T-cell (primary cell): Measurements from ENCODE around the gene FBRSL1. TPM values are rescaled to one million over a fixed set of nuclear protein-coding genes. Genes with fewer than 3 reads are reported as not detected.
A peak's percentile ranks its signal among the peaks of the same experiment; 100 is the strongest.

ENCODE experiments used
- ATAC-seq, 4 experiments: fragments of 200-7000 bp in 3 of 4; fragments of 150-1000 bp in 1 of 4; cut with Tn5 transposase; replicated peaks in 1 of 4; 1 replicate in 3 of 4; 2 replicates in 1 of 4; pipeline ENCODE4 v1.10.0; 2021; ENCODE audit warnings: moderate library complexity in 3 of 4, mild to moderate bottlenecking in 2 of 4, moderate number of reproducible peaks in 1 of 4
- CTCF ChIA-PET, 2 donors: fragments of 300-600 bp; sonication (Branson Sonifier 250); formaldehyde crosslinking; loops; one replicate each; lab custom pipeline; 2022; ENCODE audit warnings: antibody characterized with exemption in 2 of 2; lab: Charles Lee
- POLR2A ChIA-PET, 2 donors: fragments of 300-600 bp; sonication (Branson Sonifier 250); formaldehyde crosslinking; loops; one replicate each; lab custom pipeline; 2022; ENCODE audit warnings: antibody characterized with exemption in 2 of 2; lab: Charles Lee
- DNase-seq, 35 experiments: peaks; one replicate each; pipeline versions ENCODE4 v3.0.0 to v3.0.0-alpha.2; 2013 to 2023
- H3K27ac ChIP-seq: one replicate; pipeline ENCODE4 v1.5.1; 2013; ENCODE audit warnings: low read length
- H3K27me3 ChIP-seq, 2 experiments: replicated peaks in 1 of 2; 1 replicate in 1 of 2; 2 replicates in 1 of 2; pipeline versions ENCODE4 v1.6.1 to v1.7.0; 2013; ENCODE audit warnings: low read length in 1 of 2, mixed read lengths in 1 of 2; ENCODE audit not compliant: control insufficient read depth in 2 of 2, insufficient read depth in 2 of 2; ENCODE audit errors: extremely low read depth in 1 of 2
- H3K36me3 ChIP-seq, 2 donors: 1 replicate in 1 of 2; 2 replicates in 1 of 2; pipeline versions ENCODE4 v1.6.1 to v1.7.0; 2013; ENCODE audit warnings: low read length in 1 of 2; ENCODE audit not compliant: control insufficient read depth in 2 of 2, insufficient read depth in 1 of 2; ENCODE audit errors: extremely low read depth in 1 of 2
- H3K4me1 ChIP-seq, 2 experiments: 1 replicate in 1 of 2; 2 replicates in 1 of 2; pipeline versions ENCODE4 v1.6.1 to v1.7.0; 2013; ENCODE audit warnings: low read length in 2 of 2, mixed read lengths in 1 of 2; ENCODE audit not compliant: insufficient read depth in 2 of 2, control insufficient read depth in 1 of 2; ENCODE audit errors: extremely low read depth in 1 of 2
- H3K4me3 ChIP-seq, 2 donors: 1 replicate in 1 of 2; 2 replicates in 1 of 2; pipeline versions ENCODE4 v1.5.1 to v1.7.0; 2013; ENCODE audit warnings: mild to moderate bottlenecking in 2 of 2, low read length in 1 of 2, moderate library complexity in 1 of 2; ENCODE audit not compliant: control insufficient read depth in 1 of 2; ENCODE audit errors: extremely low read depth in 1 of 2
- H3K9me3 ChIP-seq: 2 replicates; pipeline ENCODE4 v1.7.0; 2013
- H3K27ac Mint-ChIP-seq, 2 donors: one replicate each; pipeline ENCODE4 v1.8.0; 2020 to 2021; ENCODE audit warnings: mild to moderate bottlenecking in 2 of 2, mixed read lengths in 2 of 2
- H3K27me3 Mint-ChIP-seq, 2 donors: one replicate each; pipeline ENCODE4 v1.8.0; 2021 to 2022; ENCODE audit warnings: mixed read lengths in 2 of 2
- H3K36me3 Mint-ChIP-seq: one replicate; pipeline ENCODE4 v1.8.0; 2021; ENCODE audit warnings: mixed read lengths
- H3K4me1 Mint-ChIP-seq, 3 donors: one replicate each; pipeline ENCODE4 v1.8.0; 2020 to 2022; ENCODE audit warnings: mixed read lengths in 3 of 3, mild to moderate bottlenecking in 1 of 3
- H3K4me3 Mint-ChIP-seq, 3 donors: one replicate each; pipeline ENCODE4 v1.8.0; 2020 to 2022; ENCODE audit warnings: mild to moderate bottlenecking in 3 of 3, mixed read lengths in 3 of 3, moderate library complexity in 3 of 3
- H3K9me3 Mint-ChIP-seq, 3 donors: one replicate each; pipeline ENCODE4 v1.8.0; 2020 to 2022; ENCODE audit warnings: mixed read lengths in 3 of 3
- WGBS: methylation state at CpG from one replicate; pipeline ENCODE4 v1.1.5; 2013; ENCODE audit warnings: missing lambda C conversion rate; ENCODE audit not compliant: insufficient coverage; 5-methylcytosine and 5-hydroxymethylcytosine counted together
- total RNA-seq, 35 experiments: library from RNA in 6 of 35; stranded (reverse) in 6 of 35; fragments of 120-200 nt in 1 of 35; gene quantifications; one replicate each; pipeline versions ENCODE4 v1.2.1 to v1.2.4 and lab custom pipeline; 2013 to 2026

FBRSL1 gene
- total RNA-seq, 5 donors from 2014 or later (not counting 1 experiment from before 2014, with no cell fraction given): 82.1 to 114 (median 99.3) TPM

GRCh38 chr12:132487311-132487741 is 2.6 kb upstream of the FBRSL1 start:
- H3K9me3 Mint-ChIP-seq: no peaks in the 10 kb centered on the region
- WGBS: 88% methylated on average over 10 of the region's 14 CpGs

GRCh38 chr12:132488127-132489077 is 1.5 kb upstream of the FBRSL1 start:
- peaks cover 4 to 6% of the 10 kb centered on the region in 2 donors for H3K36me3 ChIP-seq
- Mint-ChIP-seq H3K4me3 (peak overlapping the region; percentile 86 to 91 (median 86)), H3K27ac (peak overlapping the region; percentile 95 to 99), H3K4me1 (peaks cover 52 to 58% (median 57%) of the 10 kb centered on the region in 3 donors), H3K27me3 (no peaks in the 10 kb centered on the region), H3K36me3 (peaks cover 3% of the 10 kb centered on the region), H3K9me3 (no peaks in the 10 kb centered on the region)
- DNase-seq: peak in 12 of 35 experiments; percentile 26 to 69 (median 44)
- H3K27me3 ChIP-seq: peaks cover 0 to 2% of the 10 kb centered on the region in 2 experiments
- peak overlapping the region; percentile 86 for H3K27ac ChIP-seq
- no peaks in the 10 kb centered on the region for H3K9me3 ChIP-seq
- ChIA-PET POLR2A (no interaction called here), CTCF (no interaction called here)
- ATAC-seq: peak; percentile 9 to 39 (median 20)
- WGBS: 3% methylated on average over 17 of the region's 23 CpGs
- H3K4me1 ChIP-seq: peaks cover 16 to 60% of the 10 kb centered on the region in 2 experiments
- peak overlapping the region; percentile 45 to 71 for H3K4me3 ChIP-seq

More at GRCh38 chr12:132487311-132487741, 2.6 kb upstream of the FBRSL1 start:
- H3K27me3 Mint-ChIP-seq: no peaks in the 10 kb centered on the region
- peaks cover 14 to 49% of the 10 kb centered on the region in 2 experiments for H3K4me1 ChIP-seq
- H3K36me3 ChIP-seq: no peaks in the 10 kb centered on the region
- DNase-seq (no peak), ATAC-seq (no peak)
- peak overlapping the region; percentile 95 to 99 for H3K27ac Mint-ChIP-seq
- peaks cover 41 to 53% (median 48%) of the 10 kb centered on the region in 3 donors for H3K4me1 Mint-ChIP-seq
- H3K27me3 ChIP-seq: peaks cover 0 to 2% of the 10 kb centered on the region in 2 experiments
- H3K9me3 ChIP-seq: no peaks in the 10 kb centered on the region
- H3K4me3 ChIP-seq: no peak overlapping the region
- peak overlapping the region in 2 of 3 donors; percentile 86 to 91 for H3K4me3 Mint-ChIP-seq
- H3K27ac ChIP-seq: peak overlapping the region; percentile 34
- H3K36me3 Mint-ChIP-seq: peaks cover 3% of the 10 kb centered on the region
- POLR2A ChIA-PET: interaction anchor here in 1 of 2 donors (1.0 kb wide), 1 partner anchor 12 kb away, joined by 3 read pairs; no protein-coding TSS in a partner anchor
- CTCF ChIA-PET: no interaction called here

- POLR2A ChIA-PET: no interaction called here
- peaks cover 16 to 67% of the 10 kb centered on the region in 2 experiments for H3K4me1 ChIP-seq
- peaks cover 6 to 8% of the 10 kb centered on the region in 2 donors for H3K36me3 ChIP-seq
- H3K27ac Mint-ChIP-seq: peak overlapping the region; percentile 95 to 99
- peaks cover 58 to 65% (median 64%) of the 10 kb centered on the region in 3 donors for H3K4me1 Mint-ChIP-seq
- CTCF ChIA-PET: no interaction called here
- H3K27ac ChIP-seq: peak overlapping the region; percentile 86
- peaks cover 3% of the 10 kb centered on the region for H3K36me3 Mint-ChIP-seq
- H3K27me3 ChIP-seq: peaks cover 0 to 2% of the 10 kb centered on the region in 2 experiments
- DNase-seq: peak; percentile 34 to 82 (median 55)
- H3K4me3 ChIP-seq: peak overlapping the region; percentile 45 to 71
- H3K9me3 ChIP-seq: no peaks in the 10 kb centered on the region
- H3K27me3 Mint-ChIP-seq: no peaks in the 10 kb centered on the region
- under 1% methylated on average over 37 of the region's 46 CpGs for WGBS
- peak overlapping the region; percentile 86 to 91 (median 86) for H3K4me3 Mint-ChIP-seq
- H3K9me3 Mint-ChIP-seq: no peaks in the 10 kb centered on the region
- ATAC-seq: peak; percentile 36 to 66 (median 57)
Observed at GRCh38 chr12:132489078-132489601, 811 bp upstream of the FBRSL1 start.

GRCh38 chr12:132490422-132491137 is 629 bp downstream of the FBRSL1 start:
- H3K4me3 Mint-ChIP-seq: peak overlapping the region; percentile 82 to 94 (median 88)
- Histone ChIP-seq H3K9me3 (no peaks in the 10 kb centered on the region), H3K27ac (peak overlapping the region; percentile 0), H3K27me3 (peaks cover 0 to 2% of the 10 kb centered on the region in 2 experiments), H3K4me3 (peak overlapping the region; percentile 47 to 85), H3K36me3 (peaks cover 8 to 11% of the 10 kb centered on the region in 2 donors), H3K4me1 (peaks cover 16 to 82% of the 10 kb centered on the region in 2 experiments)
- POLR2A ChIA-PET: no interaction called here
- peaks cover 69 to 76% (median 75%) of the 10 kb centered on the region in 3 donors for H3K4me1 Mint-ChIP-seq
- 3% methylated on average over 110 of the region's 110 CpGs for WGBS
- peaks cover 3% of the 10 kb centered on the region for H3K36me3 Mint-ChIP-seq
- H3K27me3 Mint-ChIP-seq: no peaks in the 10 kb centered on the region
- no peaks in the 10 kb centered on the region for H3K9me3 Mint-ChIP-seq
- ATAC-seq (no peak), DNase-seq (peak in 1 of 35 experiments; percentile 37)
- peak overlapping the region; percentile 87 to 88 for H3K27ac Mint-ChIP-seq
- CTCF ChIA-PET: no interaction called here

GRCh38 chr12:132491138-132491663 is 1.2 kb downstream of the FBRSL1 start:
- ATAC-seq (no peak), DNase-seq (no peak)
- ChIA-PET CTCF (no interaction called here), POLR2A (no interaction called here)
- peaks cover 3% of the 10 kb centered on the region for H3K36me3 Mint-ChIP-seq
- H3K27me3 Mint-ChIP-seq: no peaks in the 10 kb centered on the region
- peak overlapping the region; percentile 87 to 88 for H3K27ac Mint-ChIP-seq
- Histone ChIP-seq H3K36me3 (peaks cover 8 to 11% of the 10 kb centered on the region in 2 donors), H3K4me1 (peaks cover 16 to 85% of the 10 kb centered on the region in 2 experiments), H3K4me3 (peak overlapping the region; percentile 47 to 85), H3K27ac (peak overlapping the region; percentile 0), H3K27me3 (peaks cover 0 to 2% of the 10 kb centered on the region in 2 experiments), H3K9me3 (no peaks in the 10 kb centered on the region)
- peaks cover 69 to 73% (median 71%) of the 10 kb centered on the region in 3 donors for H3K4me1 Mint-ChIP-seq
- H3K9me3 Mint-ChIP-seq: no peaks in the 10 kb centered on the region
- H3K4me3 Mint-ChIP-seq: peak overlapping the region; percentile 82 to 94 (median 88)
- WGBS: 35% methylated on average over 14 of the region's 14 CpGs
